NCI-H1048 (cell line): ENCODE results near the gene ZNF346.

Experiments used
- DNase-seq: peaks from one replicate; lab custom pipeline; 2025; lab: John Stamatoyannopoulos, UW

ZNF346 gene

GRCh38 chr5:177095088-177095669 lies 72.7 kb downstream of the ZNF346 start:
- no peak for DNase-seq

- no peak for DNase-seq
Measured at GRCh38 chr5:177096162-177097015, 73.9 kb downstream of the ZNF346 start.

- no peak for DNase-seq
Measured at GRCh38 chr5:177097016-177097985, 74.8 kb downstream of the ZNF346 start.

GRCh38 chr5:177098120-177098469 lies 75.6 kb downstream of the ZNF346 start:
- no peak for DNase-seq

GRCh38 chr5:177098470-177099141 lies 76.1 kb downstream of the ZNF346 start:
- no peak for DNase-seq

- no peak for DNase-seq
Measured at GRCh38 chr5:177099422-177100093, 77.1 kb downstream of the ZNF346 start.

- no peak for DNase-seq
Measured at GRCh38 chr5:177100714-177101121, 78.2 kb downstream of the ZNF346 start.

- DNase-seq = no peak
Measured at GRCh38 chr5:177103523-177104253, 81.2 kb downstream of the ZNF346 start.

GRCh38 chr5:177105691-177106476 lies 83.4 kb downstream of the ZNF346 start:
- DNase-seq = no peak

GRCh38 chr5:177107159-177107558 lies 84.7 kb downstream of the ZNF346 start:
- DNase-seq = no peak

GRCh38 chr5:177109810-177110209 lies 87.3 kb downstream of the ZNF346 start:
- no peak for DNase-seq

GRCh38 chr5:177111720-177112394 lies 89.4 kb downstream of the ZNF346 start:
- no peak for DNase-seq

GRCh38 chr5:177112589-177113220 lies 90.2 kb downstream of the ZNF346 start:
- DNase-seq = no peak

- peak; percentile 29 for DNase-seq
Measured at GRCh38 chr5:177113566-177114424, 91.3 kb downstream of the ZNF346 start.

- DNase-seq = no peak
Measured at GRCh38 chr5:177116631-177117373, 94.3 kb downstream of the ZNF346 start.

GRCh38 chr5:177117441-177118045 lies 95.0 kb downstream of the ZNF346 start:
- no peak for DNase-seq

- no peak for DNase-seq
Measured at GRCh38 chr5:177122566-177122965, 100.1 kb downstream of the ZNF346 start.
